GM23338 (cell line): ENCODE data around the gene TAPBP. TPM values are rescaled to one million over a fixed set of nuclear protein-coding genes. Genes with fewer than 3 reads are reported as not detected.

Experiments
- ETS1 ChIP-seq: IDR thresholded peaks from 2 replicates; pipeline ENCODE4 v1.6.1; 2016; ENCODE audit warnings: antibody characterized with exemption
- EZH2 ChIP-seq: fragments of 200-600 bp; sonication (generic); IDR thresholded peaks from one replicate; pipeline ENCODE4 v1.8.0; 2017; ENCODE audit warnings: antibody characterized with exemption, mild to moderate bottlenecking, low read depth; ENCODE audit not compliant: unreplicated experiment
- EZH2phosphoT487 ChIP-seq: fragments of 200-600 bp; sonication (generic); IDR thresholded peaks from one replicate; pipeline ENCODE4 v1.8.1; 2018; ENCODE audit warnings: antibody characterized with exemption; ENCODE audit not compliant: unreplicated experiment
- JUNB ChIP-seq: IDR thresholded peaks from one replicate; pipeline ENCODE4 v1.6.1; 2016; ENCODE audit warnings: antibody characterized with exemption; ENCODE audit not compliant: unreplicated experiment
- ZNF331 ChIP-seq: fragments of 250-450 bp; sonication (Bioruptor Pico); IDR thresholded peaks from 2 replicates; pipeline ENCODE4 v1.5.0; 2020; ENCODE audit warnings: low read depth, mild to moderate bottlenecking, moderate library complexity
- polyA plus RNA-seq: library from polyadenylated mRNA; unstranded; fragments of >200 nt; fragmentation: Nextera tagmentation; extraction: Ambion mirVana; gene quantifications from 2 replicates; pipeline ENCODE4 v1.2.1, GENCODE V29; 2016
- total RNA-seq: library from RNA; depleted of rRNA; stranded (reverse); fragments of >200 nt; shearing (Covaris generic); gene quantifications from 2 replicates; pipeline ENCODE4 v1.2.3, GENCODE V29; 2014
- TF ChIP-seq, protein P1 (sequence below): fragments of 250-450 bp; sonication (Bioruptor Pico); IDR thresholded peaks from 2 replicates; pipeline ENCODE4 v1.5.0; 2020; ENCODE audit warnings: mild to moderate bottlenecking, moderate library complexity
- TF ChIP-seq, protein P2 (sequence below): IDR thresholded peaks from one replicate; pipeline ENCODE4 v1.6.1; 2018; ENCODE audit warnings: antibody characterized with exemption; ENCODE audit not compliant: unreplicated experiment

TAPBP gene
- total and polyA plus RNA-seq, 2 experiments from 2014 or later: 19.9 to 37.5 TPM

GRCh38 chr6:33294086-33294823 lies 19.6 kb downstream of the TAPBP start (continued):
- TF ChIP-seq, protein P1, sequence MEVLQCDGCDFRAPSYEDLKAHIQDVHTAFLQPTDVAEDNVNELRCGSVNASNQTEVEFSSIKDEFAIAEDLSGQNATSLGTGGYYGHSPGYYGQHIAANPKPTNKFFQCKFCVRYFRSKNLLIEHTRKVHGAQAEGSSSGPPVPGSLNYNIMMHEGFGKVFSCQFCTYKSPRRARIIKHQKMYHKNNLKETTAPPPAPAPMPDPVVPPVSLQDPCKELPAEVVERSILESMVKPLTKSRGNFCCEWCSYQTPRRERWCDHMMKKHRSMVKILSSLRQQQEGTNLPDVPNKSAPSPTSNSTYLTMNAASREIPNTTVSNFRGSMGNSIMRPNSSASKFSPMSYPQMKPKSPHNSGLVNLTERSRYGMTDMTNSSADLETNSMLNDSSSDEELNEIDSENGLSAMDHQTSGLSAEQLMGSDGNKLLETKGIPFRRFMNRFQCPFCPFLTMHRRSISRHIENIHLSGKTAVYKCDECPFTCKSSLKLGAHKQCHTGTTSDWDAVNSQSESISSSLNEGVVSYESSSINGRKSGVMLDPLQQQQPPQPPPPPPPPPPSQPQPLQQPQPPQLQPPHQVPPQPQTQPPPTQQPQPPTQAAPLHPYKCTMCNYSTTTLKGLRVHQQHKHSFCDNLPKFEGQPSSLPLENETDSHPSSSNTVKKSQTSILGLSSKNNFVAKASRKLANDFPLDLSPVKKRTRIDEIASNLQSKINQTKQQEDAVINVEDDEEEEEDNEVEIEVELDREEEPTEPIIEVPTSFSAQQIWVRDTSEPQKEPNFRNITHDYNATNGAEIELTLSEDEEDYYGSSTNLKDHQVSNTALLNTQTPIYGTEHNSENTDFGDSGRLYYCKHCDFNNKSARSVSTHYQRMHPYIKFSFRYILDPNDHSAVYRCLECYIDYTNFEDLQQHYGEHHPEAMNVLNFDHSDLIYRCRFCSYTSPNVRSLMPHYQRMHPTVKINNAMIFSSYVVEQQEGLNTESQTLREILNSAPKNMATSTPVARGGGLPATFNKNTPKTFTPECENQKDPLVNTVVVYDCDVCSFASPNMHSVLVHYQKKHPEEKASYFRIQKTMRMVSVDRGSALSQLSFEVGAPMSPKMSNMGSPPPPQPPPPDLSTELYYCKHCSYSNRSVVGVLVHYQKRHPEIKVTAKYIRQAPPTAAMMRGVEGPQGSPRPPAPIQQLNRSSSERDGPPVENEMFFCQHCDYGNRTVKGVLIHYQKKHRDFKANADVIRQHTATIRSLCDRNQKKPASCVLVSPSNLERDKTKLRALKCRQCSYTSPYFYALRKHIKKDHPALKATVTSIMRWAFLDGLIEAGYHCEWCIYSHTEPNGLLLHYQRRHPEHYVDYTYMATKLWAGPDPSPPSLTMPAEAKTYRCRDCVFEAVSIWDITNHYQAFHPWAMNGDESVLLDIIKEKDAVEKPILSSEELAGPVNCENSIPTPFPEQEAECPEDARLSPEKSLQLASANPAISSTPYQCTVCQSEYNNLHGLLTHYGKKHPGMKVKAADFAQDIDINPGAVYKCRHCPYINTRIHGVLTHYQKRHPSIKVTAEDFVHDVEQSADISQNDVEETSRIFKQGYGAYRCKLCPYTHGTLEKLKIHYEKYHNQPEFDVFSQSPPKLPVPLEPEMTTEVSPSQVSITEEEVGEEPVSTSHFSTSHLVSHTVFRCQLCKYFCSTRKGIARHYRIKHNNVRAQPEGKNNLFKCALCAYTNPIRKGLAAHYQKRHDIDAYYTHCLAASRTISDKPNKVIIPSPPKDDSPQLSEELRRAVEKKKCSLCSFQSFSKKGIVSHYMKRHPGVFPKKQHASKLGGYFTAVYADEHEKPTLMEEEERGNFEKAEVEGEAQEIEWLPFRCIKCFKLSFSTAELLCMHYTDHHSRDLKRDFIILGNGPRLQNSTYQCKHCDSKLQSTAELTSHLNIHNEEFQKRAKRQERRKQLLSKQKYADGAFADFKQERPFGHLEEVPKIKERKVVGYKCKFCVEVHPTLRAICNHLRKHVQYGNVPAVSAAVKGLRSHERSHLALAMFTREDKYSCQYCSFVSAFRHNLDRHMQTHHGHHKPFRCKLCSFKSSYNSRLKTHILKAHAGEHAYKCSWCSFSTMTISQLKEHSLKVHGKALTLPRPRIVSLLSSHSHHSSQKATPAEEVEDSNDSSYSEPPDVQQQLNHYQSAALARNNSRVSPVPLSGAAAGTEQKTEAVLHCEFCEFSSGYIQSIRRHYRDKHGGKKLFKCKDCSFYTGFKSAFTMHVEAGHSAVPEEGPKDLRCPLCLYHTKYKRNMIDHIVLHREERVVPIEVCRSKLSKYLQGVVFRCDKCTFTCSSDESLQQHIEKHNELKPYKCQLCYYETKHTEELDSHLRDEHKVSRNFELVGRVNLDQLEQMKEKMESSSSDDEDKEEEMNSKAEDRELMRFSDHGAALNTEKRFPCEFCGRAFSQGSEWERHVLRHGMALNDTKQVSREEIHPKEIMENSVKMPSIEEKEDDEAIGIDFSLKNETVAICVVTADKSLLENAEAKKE (CRISPR knock-in tag): no peak
- TF ChIP-seq, protein P2, sequence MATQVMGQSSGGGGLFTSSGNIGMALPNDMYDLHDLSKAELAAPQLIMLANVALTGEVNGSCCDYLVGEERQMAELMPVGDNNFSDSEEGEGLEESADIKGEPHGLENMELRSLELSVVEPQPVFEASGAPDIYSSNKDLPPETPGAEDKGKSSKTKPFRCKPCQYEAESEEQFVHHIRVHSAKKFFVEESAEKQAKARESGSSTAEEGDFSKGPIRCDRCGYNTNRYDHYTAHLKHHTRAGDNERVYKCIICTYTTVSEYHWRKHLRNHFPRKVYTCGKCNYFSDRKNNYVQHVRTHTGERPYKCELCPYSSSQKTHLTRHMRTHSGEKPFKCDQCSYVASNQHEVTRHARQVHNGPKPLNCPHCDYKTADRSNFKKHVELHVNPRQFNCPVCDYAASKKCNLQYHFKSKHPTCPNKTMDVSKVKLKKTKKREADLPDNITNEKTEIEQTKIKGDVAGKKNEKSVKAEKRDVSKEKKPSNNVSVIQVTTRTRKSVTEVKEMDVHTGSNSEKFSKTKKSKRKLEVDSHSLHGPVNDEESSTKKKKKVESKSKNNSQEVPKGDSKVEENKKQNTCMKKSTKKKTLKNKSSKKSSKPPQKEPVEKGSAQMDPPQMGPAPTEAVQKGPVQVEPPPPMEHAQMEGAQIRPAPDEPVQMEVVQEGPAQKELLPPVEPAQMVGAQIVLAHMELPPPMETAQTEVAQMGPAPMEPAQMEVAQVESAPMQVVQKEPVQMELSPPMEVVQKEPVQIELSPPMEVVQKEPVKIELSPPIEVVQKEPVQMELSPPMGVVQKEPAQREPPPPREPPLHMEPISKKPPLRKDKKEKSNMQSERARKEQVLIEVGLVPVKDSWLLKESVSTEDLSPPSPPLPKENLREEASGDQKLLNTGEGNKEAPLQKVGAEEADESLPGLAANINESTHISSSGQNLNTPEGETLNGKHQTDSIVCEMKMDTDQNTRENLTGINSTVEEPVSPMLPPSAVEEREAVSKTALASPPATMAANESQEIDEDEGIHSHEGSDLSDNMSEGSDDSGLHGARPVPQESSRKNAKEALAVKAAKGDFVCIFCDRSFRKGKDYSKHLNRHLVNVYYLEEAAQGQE: no peak
- TF ChIP-seq EZH2phosphoT487: no peak
- TF ChIP-seq JUNB: no peak
- no peak for TF ChIP-seq EZH2
- no peak for TF ChIP-seq ETS1
- TF ChIP-seq ZNF331 (CRISPR knock-in tag): no peak
